Transverse colon (tissue), 4 donors: ENCODE results near the gene EMP2. TPM values are rescaled to one million over a fixed set of nuclear protein-coding genes. Genes with fewer than 3 reads are reported as not detected.

Experiments
- DNase-seq: peaks from one replicate; pipeline ENCODE4 v3.0.0-alpha.2; 2019
- H3K27ac ChIP-seq, 4 donors: fragments of 200-600 bp; sonication (generic); 2 replicates each; pipeline ENCODE4 v1.5.1; 2016 to 2018; ENCODE audit warnings: inconsistent platforms in 4 of 4
- H3K27me3 ChIP-seq: fragments of 200-600 bp; sonication (generic); 2 replicates; pipeline ENCODE4 v1.5.1; 2017; ENCODE audit warnings: inconsistent platforms
- H3K36me3 ChIP-seq, 4 donors: fragments of 200-600 bp; sonication (generic); 2 replicates each; pipeline ENCODE4 v1.5.1; 2017 to 2019; ENCODE audit warnings: inconsistent platforms in 4 of 4
- H3K4me1 ChIP-seq, 4 donors: fragments of 200-600 bp; sonication (generic); 2 replicates each; pipeline ENCODE4 v1.5.1; 2017 to 2020; ENCODE audit warnings: inconsistent platforms in 4 of 4
- H3K4me3 ChIP-seq, 4 donors: fragments of 200-600 bp; sonication (generic); 1 replicate in 1 of 4; 2 replicates in 3 of 4; pipeline versions ENCODE4 v1.5.1 to v1.6.1; 2017 to 2019; ENCODE audit warnings: inconsistent platforms in 4 of 4
- H3K9me3 ChIP-seq, 2 donors: fragments of 200-600 bp; sonication (generic); 2 replicates each; pipeline ENCODE4 v1.5.1; 2017 to 2019; ENCODE audit warnings: inconsistent platforms in 2 of 2
- EP300 ChIP-seq: sonication (generic); formaldehyde crosslinking; IDR thresholded peaks from one replicate; pipeline ENCODE4 v1.6.1; 2017; ENCODE audit warnings: antibody characterized with exemption, low read depth
- POLR2A ChIP-seq: fragments of 450-650 bp; IDR thresholded peaks from one replicate; pipeline ENCODE4 v1.6.1; 2016; ENCODE audit warnings: antibody characterized with exemption, mild to moderate bottlenecking, moderate library complexity
- POLR2AphosphoS5 ChIP-seq, 3 donors: sonication (generic); formaldehyde crosslinking; IDR thresholded peaks; one replicate each; pipeline ENCODE4 v1.6.1; 2016; ENCODE audit warnings: antibody characterized with exemption in 3 of 3
- WGBS, 2 donors: methylation state at CpG; one replicate each; pipeline ENCODE4 v1.1.5; 2018; ENCODE audit warnings: low coverage in 1 of 2; 5-methylcytosine and 5-hydroxymethylcytosine counted together
- in situ Hi-C, 4 donors: fragments of 200-750 bp; cut with MboI; loops; one replicate each; pipeline versions ENCODE4 v1.15.0 to v1.15.1; 2017; ENCODE audit warnings: low sequenced_read_pairs in 3 of 4, low pct_ligation_motif_present in 1 of 4, low pct_unique_long_range_greater_than_20kb in 1 of 4
- intact Hi-C: fragments of 100-400 bp; cut with DNase I; formaldehyde crosslinking; loops from one replicate; pipeline ENCODE4 v1.15.1; 2023; ENCODE audit warnings: low total_unique reads
- total RNA-seq, 4 donors: library from RNA; depleted of rRNA; stranded (reverse); fragments of >200 nt; gene quantifications; one replicate each; pipeline ENCODE4 v1.1.0, GENCODE V29; 2016
- TF ChIP-seq, protein P1 (sequence below), 5 experiments: fragments of 200-600 bp in 3 of 5; fragments of 450-650 bp in 2 of 5; sonication (generic) in 3 of 5; IDR thresholded peaks; 1 replicate in 2 of 5; 2 replicates in 3 of 5; pipeline ENCODE4 v1.5.1; 2016 to 2017; ENCODE audit warnings: antibody characterized with exemption in 5 of 5, inconsistent platforms in 3 of 5, mild to moderate bottlenecking in 2 of 5, moderate library complexity in 1 of 5

The EMP2 gene
- total RNA-seq, 4 donors from 2014 or later, result 22.1 to 51.0 (median 40.2) TPM

DNA sequence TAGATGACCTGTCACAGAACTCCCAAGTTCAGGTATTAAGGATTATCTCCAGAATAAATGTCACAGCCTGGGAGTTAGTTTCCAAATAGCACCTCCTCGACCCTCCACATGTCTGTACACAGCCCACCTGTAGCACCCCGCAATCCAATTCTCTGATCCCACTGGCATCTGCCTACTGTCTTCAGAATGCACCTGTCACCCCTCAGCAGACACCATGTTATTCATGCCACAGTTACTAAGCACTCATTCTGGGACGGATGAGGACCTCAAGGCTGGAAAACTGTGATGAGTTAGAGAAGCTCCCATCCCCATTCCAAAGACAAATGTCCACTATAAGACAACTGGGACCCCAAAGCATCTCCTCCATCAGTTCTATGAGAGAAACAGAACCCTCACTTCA, 7.8 kb downstream of the EMP2 start:
- TF ChIP-seq POLR2AphosphoS5 (IDR thresholded peaks at IDR 0.05), result no peak
- no peak for TF ChIP-seq POLR2A
- TF ChIP-seq, protein P1, sequence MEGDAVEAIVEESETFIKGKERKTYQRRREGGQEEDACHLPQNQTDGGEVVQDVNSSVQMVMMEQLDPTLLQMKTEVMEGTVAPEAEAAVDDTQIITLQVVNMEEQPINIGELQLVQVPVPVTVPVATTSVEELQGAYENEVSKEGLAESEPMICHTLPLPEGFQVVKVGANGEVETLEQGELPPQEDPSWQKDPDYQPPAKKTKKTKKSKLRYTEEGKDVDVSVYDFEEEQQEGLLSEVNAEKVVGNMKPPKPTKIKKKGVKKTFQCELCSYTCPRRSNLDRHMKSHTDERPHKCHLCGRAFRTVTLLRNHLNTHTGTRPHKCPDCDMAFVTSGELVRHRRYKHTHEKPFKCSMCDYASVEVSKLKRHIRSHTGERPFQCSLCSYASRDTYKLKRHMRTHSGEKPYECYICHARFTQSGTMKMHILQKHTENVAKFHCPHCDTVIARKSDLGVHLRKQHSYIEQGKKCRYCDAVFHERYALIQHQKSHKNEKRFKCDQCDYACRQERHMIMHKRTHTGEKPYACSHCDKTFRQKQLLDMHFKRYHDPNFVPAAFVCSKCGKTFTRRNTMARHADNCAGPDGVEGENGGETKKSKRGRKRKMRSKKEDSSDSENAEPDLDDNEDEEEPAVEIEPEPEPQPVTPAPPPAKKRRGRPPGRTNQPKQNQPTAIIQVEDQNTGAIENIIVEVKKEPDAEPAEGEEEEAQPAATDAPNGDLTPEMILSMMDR (IDR thresholded peaks at IDR 0.05), result no peak
- no peak for TF ChIP-seq EP300
- intact Hi-C loops, result no loop called here
- Histone ChIP-seq H3K27me3 (no peaks in the 10 kb centered on the region), H3K4me3 (no peak overlapping the region), H3K9me3 (no peaks in the 10 kb centered on the region), H3K36me3 (no peaks in the 10 kb centered on the region), H3K4me1 (peaks cover 6 to 30% (median 16%) of the 10 kb centered on the region in 4 donors), H3K27ac (no peak overlapping the region)
- 70 to 84% methylated on average over 2 to 3 of the region's 3 CpGs for WGBS, 2 donors
- in situ Hi-C loops, result no loop called here
- DNase-seq, result no peak

DNA sequence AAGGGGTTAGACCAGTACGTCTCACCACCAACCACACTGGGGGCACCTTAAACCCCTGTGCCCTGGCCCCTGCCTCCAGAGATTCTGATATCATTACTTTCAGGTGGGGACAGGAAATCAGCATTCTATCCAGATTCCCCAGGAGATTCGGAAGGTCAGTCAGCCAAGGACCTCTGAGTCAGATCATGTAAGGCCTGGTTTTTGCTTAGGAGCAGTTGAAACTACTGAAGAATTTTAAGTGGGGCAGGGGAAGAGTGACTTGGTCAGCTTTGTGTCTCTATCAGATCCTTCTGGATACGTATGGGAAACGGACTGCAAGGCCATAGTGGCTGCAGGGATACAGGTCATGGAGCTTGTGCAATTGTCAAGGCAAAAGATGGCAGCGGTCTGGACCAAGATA, 9.0 kb downstream of the EMP2 start:
- intact Hi-C loops (no loop called here), in situ Hi-C loops (no loop called here)
- TF ChIP-seq EP300 (no peak), POLR2AphosphoS5 (IDR thresholded peaks at IDR 0.05) (no peak), POLR2A (no peak)
- TF ChIP-seq, protein P1 (IDR thresholded peaks at IDR 0.05), result no peak
- Histone ChIP-seq H3K4me1 (peaks cover 0 to 18% (median 4%) of the 10 kb centered on the region in 4 donors), H3K27me3 (no peaks in the 10 kb centered on the region), H3K27ac (no peak overlapping the region), H3K4me3 (no peak overlapping the region), H3K9me3 (no peaks in the 10 kb centered on the region), H3K36me3 (no peaks in the 10 kb centered on the region)
- DNase-seq, result no peak
- WGBS, 2 donors, result 74 to 82% methylated on average over 2 to 5 of the region's 5 CpGs

DNA sequence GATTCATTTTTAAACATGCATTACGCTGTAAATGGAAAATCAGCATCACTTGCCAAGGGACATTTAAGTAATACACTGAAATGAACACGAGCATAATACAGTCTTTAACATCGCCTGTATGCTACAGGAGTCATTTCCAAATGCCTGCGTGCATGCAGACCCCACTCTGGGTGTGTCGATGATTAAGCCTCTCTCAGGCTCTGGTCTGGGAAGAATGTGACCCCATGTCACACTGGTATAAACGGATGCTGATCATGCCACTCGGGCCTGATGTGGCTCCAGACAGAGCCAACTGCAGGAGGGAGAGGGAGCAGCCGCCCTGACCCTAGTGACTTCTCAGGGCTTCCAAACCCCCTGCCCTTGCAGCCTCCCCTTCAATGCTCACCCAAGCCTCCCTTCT, 10.8 kb downstream of the EMP2 start:
- WGBS, 2 donors, result 69 to 90% methylated on average over 5 to 7 of the region's 8 CpGs

DNA sequence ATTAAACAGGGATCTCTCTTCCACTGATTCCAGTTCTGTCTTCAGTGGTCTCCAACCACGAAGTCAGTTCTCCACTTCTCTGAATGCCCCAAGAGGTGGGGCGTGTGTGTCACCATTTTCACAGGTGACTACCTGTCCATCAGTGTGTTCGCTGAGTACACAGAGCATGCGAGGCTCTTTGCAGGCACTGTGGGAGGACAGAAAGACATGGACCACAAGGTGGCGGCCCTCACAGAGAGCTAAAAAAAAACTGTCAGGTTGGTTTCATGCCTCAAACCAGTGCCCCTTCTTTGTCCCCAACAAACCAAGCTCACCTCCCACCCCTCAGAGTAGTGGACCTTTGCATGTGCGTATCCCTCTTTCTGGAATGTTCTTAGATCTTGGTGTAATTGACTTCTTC, 13.8 kb downstream of the EMP2 start:
- intact Hi-C loops, result no loop called here
- Histone ChIP-seq H3K4me3 (no peak overlapping the region), H3K9me3 (no peaks in the 10 kb centered on the region), H3K27ac (no peak overlapping the region), H3K27me3 (no peaks in the 10 kb centered on the region), H3K36me3 (no peaks in the 10 kb centered on the region), H3K4me1 (peaks cover 0 to 12% (median 4%) of the 10 kb centered on the region in 4 donors)
- no peak for DNase-seq
- in situ Hi-C loops, result no loop called here
- WGBS, 2 donors, result 81 to 100% methylated on average over 1 to 6 of the region's 6 CpGs
- TF ChIP-seq POLR2A (no peak), POLR2AphosphoS5 (IDR thresholded peaks at IDR 0.05) (no peak), EP300 (no peak)
- TF ChIP-seq, protein P1 (IDR thresholded peaks at IDR 0.05), result no peak

More for the DNA sequence above, 10.8 kb downstream of the EMP2 start:
- H3K4me3 ChIP-seq, result no peak overlapping the region
- in situ Hi-C loops, result no loop called here
- DNase-seq, result no peak
- no peaks in the 10 kb centered on the region for H3K27me3 ChIP-seq
- H3K4me1 ChIP-seq, result peaks cover 0 to 12% (median 4%) of the 10 kb centered on the region in 4 donors
- H3K27ac ChIP-seq, result no peak overlapping the region
- no peaks in the 10 kb centered on the region for H3K36me3 ChIP-seq
- no peaks in the 10 kb centered on the region for H3K9me3 ChIP-seq
- intact Hi-C loops, result no loop called here
- TF ChIP-seq, protein P1 (IDR thresholded peaks at IDR 0.05), result no peak
- TF ChIP-seq EP300, result no peak
- no peak for TF ChIP-seq POLR2AphosphoS5 (IDR thresholded peaks at IDR 0.05)
- TF ChIP-seq POLR2A, result no peak
